ENCODE measurements around the gene LOXL4.

The LOXL4 gene

DNA sequence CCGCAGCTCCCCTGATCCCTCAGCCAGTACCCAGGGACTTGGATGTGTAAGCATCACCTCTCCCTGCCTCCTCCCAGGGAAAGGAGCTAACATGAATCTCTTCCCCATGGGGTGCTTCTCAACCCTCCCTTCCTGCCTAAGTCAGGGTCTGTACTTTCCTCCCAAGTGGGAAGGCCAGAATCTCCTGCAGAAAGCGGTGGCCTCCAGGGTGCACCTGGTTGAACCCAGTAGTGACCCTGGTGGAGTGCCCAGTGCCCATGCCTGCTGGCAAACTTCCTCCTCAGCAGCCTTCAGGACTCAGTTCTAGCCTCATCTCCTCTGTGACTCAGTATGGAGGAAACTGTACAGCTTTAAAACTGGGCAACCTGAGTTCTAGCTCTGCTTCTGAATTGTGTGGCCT, 2.8 kb upstream of the LOXL4 start:
- TF ChIP-seq, protein P1, sequence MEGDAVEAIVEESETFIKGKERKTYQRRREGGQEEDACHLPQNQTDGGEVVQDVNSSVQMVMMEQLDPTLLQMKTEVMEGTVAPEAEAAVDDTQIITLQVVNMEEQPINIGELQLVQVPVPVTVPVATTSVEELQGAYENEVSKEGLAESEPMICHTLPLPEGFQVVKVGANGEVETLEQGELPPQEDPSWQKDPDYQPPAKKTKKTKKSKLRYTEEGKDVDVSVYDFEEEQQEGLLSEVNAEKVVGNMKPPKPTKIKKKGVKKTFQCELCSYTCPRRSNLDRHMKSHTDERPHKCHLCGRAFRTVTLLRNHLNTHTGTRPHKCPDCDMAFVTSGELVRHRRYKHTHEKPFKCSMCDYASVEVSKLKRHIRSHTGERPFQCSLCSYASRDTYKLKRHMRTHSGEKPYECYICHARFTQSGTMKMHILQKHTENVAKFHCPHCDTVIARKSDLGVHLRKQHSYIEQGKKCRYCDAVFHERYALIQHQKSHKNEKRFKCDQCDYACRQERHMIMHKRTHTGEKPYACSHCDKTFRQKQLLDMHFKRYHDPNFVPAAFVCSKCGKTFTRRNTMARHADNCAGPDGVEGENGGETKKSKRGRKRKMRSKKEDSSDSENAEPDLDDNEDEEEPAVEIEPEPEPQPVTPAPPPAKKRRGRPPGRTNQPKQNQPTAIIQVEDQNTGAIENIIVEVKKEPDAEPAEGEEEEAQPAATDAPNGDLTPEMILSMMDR (IDR thresholded peaks at IDR 0.05; ENCODE audit: low read depth, low read length, missing control alignments): no peak
- no peak for DNase-seq (ENCODE audit: low read depth)
- no peak overlapping the region for H3K4me3 ChIP-seq (ENCODE audit: low read depth, low read length)

DNA sequence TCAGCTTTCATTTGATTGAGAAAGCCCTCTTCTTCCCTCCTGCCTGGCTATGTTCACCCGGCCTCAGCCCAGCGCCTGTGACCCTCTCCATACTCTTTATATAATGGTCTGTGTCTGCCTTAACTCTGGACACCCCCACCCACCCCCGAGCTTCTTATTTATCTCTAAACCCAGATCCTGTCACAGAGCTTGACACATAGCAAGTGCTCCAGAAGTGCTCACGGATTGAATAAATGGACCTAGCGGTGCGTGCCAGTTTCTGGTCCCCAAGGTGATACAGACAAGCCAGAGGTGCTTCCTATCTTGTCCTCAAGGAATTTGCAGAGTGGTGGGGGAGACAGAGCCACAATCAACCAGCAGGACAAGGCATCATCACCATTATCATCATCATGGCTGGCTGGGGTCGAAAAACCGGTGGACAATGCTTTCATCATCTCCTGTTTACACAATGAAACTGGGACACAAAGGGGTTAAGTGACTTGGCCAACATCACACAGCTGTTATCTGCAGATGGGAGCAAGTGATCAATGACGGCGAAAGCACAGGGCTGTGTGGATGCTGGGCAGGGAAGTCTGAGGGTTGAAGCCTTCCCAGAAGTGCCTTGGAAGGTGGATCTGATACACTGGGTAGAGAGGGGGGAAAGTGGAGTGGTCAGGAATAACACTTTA, 2.2 kb upstream of the LOXL4 start:
- TF ChIP-seq, protein P1 (IDR thresholded peaks at IDR 0.05; ENCODE audit: low read depth, low read length, missing control alignments): no peak
- no peak for DNase-seq (ENCODE audit: low read depth)
- no peak overlapping the region for H3K4me3 ChIP-seq (ENCODE audit: low read depth, low read length)

DNA sequence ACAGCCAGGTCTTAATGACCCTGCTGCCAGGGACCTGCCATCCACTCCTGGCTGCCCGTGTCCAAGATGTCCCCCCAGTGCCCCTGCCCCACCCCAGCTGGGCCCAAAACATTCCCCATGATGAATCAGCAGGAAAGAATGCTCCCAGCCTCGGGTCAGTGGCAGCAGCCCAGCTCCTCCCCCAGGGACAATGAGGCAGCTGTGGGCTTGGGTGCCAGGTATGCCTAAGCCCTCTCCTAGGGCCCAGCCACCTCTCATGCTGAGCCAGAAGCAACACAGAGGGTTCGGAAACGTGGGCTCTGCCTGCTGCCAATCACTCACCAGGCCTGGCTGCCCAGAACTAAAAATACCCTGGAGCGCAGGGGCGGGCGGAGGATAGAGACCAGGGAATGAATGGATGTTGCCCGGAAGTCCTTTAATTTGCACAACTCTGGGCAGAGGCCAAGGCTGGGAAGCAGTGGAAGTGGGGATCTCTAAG, 1.5 kb upstream of the LOXL4 start:
- TF ChIP-seq, protein P1 (IDR thresholded peaks at IDR 0.05; ENCODE audit: low read depth, low read length, missing control alignments): no peak
- H3K4me3 ChIP-seq (ENCODE audit: low read depth, low read length): no peak overlapping the region
- no peak for DNase-seq (ENCODE audit: low read depth)

DNA sequence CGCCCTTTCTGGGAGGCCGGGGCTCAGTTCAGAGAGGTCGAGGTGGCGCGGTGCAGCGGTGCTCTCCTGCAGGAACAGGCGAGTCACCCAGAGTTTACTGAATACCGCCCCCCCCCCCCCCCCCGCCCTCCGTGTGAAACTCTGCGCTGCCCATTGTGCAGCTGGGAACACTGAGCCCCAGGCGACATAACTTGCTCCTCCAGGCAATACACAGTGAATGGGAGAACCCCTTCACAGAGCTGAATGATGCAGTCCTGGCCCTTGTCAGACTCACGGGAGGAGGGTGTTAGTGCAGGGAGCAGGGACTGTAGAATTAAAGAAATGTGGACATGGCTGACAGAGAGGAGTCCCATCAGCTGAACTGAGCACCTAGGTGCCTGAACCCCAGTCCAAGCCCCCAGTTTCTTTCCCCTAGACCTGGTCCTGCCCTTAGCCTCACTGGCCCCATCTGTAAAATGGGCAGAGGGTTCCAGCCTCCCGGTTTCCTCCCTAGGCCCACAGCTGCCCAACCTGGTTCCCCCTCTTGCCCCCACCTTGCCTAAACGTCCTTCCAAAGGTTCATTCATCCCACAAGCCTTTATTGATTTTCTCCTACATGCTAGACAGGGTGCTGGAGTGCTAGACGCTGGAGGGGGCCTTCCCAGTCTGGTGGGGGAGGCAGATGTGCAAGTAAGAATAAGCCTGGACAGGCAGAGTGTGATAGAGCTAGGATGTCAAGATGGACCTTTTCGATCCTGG, 869 bp upstream of the LOXL4 start:
- no peak for DNase-seq (ENCODE audit: low read depth)

DNA sequence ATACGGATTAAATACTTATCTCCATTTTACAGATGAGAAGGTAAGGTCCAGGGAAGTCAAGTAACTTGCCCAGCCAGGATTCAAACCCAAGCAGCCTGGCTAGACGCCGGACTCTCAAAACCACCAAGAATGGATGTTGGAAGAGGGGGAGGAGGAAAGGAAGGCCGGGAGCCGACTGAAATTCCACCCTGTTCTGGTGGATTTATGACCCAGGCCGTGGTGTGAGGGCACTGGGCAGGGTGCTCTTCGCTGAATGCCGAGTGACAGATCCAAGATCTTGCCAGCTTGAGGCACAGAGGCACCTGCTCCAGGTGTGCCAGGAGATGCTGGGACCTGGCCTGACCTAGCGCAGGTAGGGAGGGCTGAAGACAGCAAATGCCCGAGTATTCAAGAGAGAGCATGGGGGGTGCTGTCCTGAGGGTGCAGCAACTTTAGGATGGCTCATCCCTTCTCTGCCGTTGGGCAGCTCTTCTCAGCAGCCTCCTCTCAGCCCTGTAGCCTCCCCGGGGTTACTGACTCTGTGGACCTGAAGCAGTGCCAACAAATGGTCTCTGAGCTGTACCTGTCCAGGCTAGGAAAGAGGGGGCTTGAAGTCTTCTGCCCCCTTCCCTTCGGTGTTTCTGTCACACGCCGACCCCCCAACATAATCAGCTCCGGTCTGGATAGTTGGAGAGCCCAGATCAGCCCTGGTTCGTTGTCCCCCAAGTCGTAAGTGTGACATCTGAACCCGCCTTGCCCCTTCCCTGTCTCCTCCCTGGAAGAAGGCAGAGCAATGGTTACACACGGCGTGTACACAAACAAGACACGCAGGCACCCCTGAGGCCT, 713 bp downstream of the LOXL4 start:
- DNase-seq (ENCODE audit: low read depth): no peak
- TF ChIP-seq, protein P1 (IDR thresholded peaks at IDR 0.05; ENCODE audit: low read depth, low read length, missing control alignments): no peak
- no peak overlapping the region for H3K4me3 ChIP-seq (ENCODE audit: low read depth, low read length)

More for the DNA sequence above, 869 bp upstream of the LOXL4 start:
- no peak overlapping the region for H3K4me3 ChIP-seq (ENCODE audit: low read depth, low read length)
- TF ChIP-seq, protein P1 (IDR thresholded peaks at IDR 0.05; ENCODE audit: low read depth, low read length, missing control alignments): no peak

DNA sequence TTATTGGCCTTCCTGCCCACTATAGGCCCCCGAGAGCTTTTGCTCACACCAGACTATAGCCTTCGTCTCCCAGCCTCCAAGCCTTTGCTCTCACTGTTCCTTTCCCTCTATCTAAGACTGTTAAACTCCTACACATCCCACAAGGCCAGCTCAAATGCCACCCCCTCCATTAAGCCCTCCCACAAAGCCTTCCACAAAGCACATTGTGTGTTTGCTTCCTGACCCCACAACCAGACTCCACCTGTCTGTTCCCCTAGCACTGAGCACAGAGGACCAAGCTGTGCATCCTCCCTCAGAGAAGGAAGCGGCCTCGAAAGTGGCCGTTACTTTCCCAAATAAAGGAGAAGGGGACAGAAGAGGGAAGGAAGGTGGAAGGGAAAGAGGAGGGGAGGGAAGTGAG, 1.3 kb downstream of the LOXL4 start:
- TF ChIP-seq, protein P1 (IDR thresholded peaks at IDR 0.05; ENCODE audit: low read depth, low read length, missing control alignments): no peak
- no peak for DNase-seq (ENCODE audit: low read depth)
- H3K4me3 ChIP-seq (ENCODE audit: low read depth, low read length): no peak overlapping the region
